Activated naive CD4-positive, alpha-beta T cell treated with anti-CD3 and anti-CD28 coated beads, Interleukin-2, amount 50 U/mL, for 72 hours (primary cell): Measurements from ENCODE around the gene SGMS2. TPM values are rescaled to one million over a fixed set of nuclear protein-coding genes. Genes with fewer than 3 reads are reported as not detected.
"Not testable (repeated sequence)": the region's sequence is repeated elsewhere in the genome, so short reads cannot be mapped to it uniquely, and the experiment has no call there.

Experiments used
- ATAC-seq, 2 donors: fragments of 150-1000 bp; cut with Tn5 transposase; 2 replicates each; pipeline ENCODE4 v1.10.0; 2021; ENCODE audit warnings: mild to moderate bottlenecking in 2 of 2, moderate library complexity in 2 of 2
- DNase-seq, 2 donors: peaks; one replicate each; pipeline ENCODE4 v3.0.0; 2021 to 2022; ENCODE audit warnings: low spot score in 2 of 2
- H3K27ac Mint-ChIP-seq, 2 donors: one replicate each; pipeline ENCODE4 v1.8.0; 2022; ENCODE audit warnings: mild to moderate bottlenecking in 2 of 2, mixed read lengths in 2 of 2
- H3K36me3 Mint-ChIP-seq, 2 donors: one replicate each; pipeline ENCODE4 v1.8.0; 2022; ENCODE audit warnings: mixed read lengths in 2 of 2
- H3K9me3 Mint-ChIP-seq, 2 donors: one replicate each; pipeline ENCODE4 v1.8.0; 2022; ENCODE audit warnings: mixed read lengths in 2 of 2
- total RNA-seq, 2 donors: library from RNA; stranded (reverse); gene quantifications; one replicate each; pipeline ENCODE4 v1.2.3, GENCODE V29; 2022

Gene SGMS2
- total RNA-seq, 2 donors from 2014 or later: 0.16 to 1.1 TPM

- DNase-seq (no peak), ATAC-seq (no peak)
- Mint-ChIP-seq H3K36me3 (peaks cover 7 to 8% of the 10 kb centered on the region in 2 donors), H3K27ac (no peak overlapping the region), H3K9me3 (peaks cover 3 to 8% of the 10 kb centered on the region in 2 donors)
Observed at GRCh38 chr4:107915220-107915619, 90.5 kb downstream of the SGMS2 start.

DNA sequence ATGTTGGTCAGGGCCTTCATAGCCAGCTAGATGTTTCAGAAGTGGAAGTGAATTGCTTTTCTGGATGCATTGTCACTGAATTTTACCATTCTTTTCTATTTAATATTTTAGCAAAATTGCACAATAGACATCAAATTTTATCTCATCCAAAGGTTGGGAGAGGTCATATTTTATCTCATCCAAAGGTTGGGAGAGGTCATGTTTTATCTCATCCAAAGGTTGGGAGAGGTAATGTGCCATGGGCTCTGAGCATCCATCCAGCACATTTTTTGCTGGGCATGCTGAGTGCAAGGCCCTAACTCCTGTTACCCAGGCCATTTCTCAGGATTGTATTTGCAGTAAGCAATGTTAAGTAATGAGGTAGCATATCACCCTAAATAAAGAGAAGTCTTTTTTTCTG is 91.9 kb downstream of the SGMS2 start:
- DNase-seq (no peak), ATAC-seq (no peak)
- Mint-ChIP-seq H3K9me3 (peaks cover 3 to 8% of the 10 kb centered on the region in 2 donors), H3K27ac (no peak overlapping the region), H3K36me3 (peaks cover 7 to 8% of the 10 kb centered on the region in 2 donors)

DNA sequence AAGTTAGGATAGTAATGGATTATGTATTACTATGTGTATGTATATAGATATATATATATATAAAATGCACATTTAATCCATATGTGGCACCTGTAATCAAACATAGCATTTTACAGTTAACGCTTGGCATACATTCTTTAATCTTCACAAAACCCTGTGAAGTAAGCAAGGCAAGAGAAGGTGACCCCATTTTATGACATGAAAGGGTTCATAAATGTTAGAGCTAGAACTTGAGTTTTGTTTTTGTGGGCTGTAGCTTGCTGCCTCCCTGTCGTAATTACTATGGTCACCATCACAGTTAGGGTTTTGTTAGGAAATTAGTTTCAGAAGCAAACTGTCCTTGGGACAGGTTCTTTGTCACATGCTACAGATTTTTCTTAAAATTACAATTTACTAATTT is 92.8 kb downstream of the SGMS2 start:
- peaks cover 3 to 8% of the 10 kb centered on the region in 2 donors for H3K9me3 Mint-ChIP-seq
- peaks cover 7 to 8% of the 10 kb centered on the region in 2 donors for H3K36me3 Mint-ChIP-seq
- no peak overlapping the region for H3K27ac Mint-ChIP-seq
- no peak for DNase-seq
- no peak for ATAC-seq

GRCh38 chr4:107922486-107923473 is 98.0 kb downstream of the SGMS2 start:
- Mint-ChIP-seq H3K36me3 (peaks cover 7 to 8% of the 10 kb centered on the region in 2 donors), H3K27ac (no peak overlapping the region), H3K9me3 (peaks cover 3 to 8% of the 10 kb centered on the region in 2 donors)
- no peak for ATAC-seq
- no peak for DNase-seq

- H3K27ac Mint-ChIP-seq, H3K9me3 Mint-ChIP-seq, ATAC-seq, DNase-seq, H3K36me3 Mint-ChIP-seq: not testable (repeated sequence)
Observed at GRCh38 chr4:107925713-107926112, 101.0 kb downstream of the SGMS2 start.

GRCh38 chr4:107926875-107927274 is 102.1 kb downstream of the SGMS2 start:
- H3K27ac Mint-ChIP-seq, ATAC-seq, DNase-seq: not testable (repeated sequence)

DNA sequence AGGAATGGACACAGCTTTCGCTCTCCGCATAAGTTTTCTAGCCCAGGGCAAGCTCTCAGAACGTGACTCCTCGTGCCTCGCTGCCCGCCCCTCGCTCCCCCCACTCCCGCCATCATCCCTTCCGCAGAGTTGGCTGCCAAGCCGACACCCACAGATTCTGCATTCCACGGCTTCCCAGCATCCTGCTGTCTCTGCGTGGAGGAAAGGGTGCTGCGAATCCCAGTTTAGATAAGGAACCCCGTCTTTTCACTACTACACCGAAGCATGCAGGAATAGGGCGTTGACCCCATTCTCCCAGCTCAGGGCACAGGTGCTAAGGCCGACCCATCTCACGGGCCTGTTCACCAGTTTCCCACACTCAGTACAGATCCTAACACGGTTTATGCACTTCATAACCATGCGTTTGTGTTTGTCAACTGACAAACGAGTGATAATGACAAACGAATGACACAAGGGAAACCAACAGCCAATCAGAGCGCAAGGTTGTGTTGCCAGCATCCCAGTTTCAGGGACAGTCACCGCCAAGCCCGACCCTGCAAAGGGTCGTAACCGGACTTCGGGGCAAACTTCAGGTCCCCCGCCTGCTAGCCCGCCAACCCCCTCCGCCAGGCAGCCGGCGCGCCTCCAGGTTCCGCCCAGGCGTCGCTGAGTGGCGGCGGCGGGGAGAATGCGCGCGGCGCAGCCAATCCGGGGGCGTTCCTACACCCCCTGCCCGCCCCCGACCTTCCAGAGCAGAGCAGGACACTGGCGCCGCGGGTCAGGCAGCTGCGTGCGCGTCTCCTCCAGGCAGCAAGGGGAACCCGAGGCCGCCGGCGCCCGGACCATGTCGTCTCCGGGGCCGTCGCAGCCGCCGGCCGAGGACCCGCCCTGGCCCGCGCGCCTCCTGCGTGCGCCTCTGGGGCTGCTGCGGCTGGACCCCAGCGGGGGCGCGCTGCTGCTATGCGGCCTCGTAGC is 106.4 kb downstream of the SGMS2 start, which contains the start of gene CYP2U1:
TSS of gene CYP2U1 (plus strand) at position 729 of the 954 bp plus-strand sequence. CDS start at position 824, 95 bp downstream.
- H3K9me3 Mint-ChIP-seq: no peaks in the 10 kb centered on the region
- ATAC-seq (peak; percentile 94), DNase-seq (peak; percentile 77 to 81)
- H3K36me3 Mint-ChIP-seq: peaks cover 0 to 5% of the 10 kb centered on the region in 2 donors
- peak within 1 kb of the TSS; percentile 56 to 83 for H3K27ac Mint-ChIP-seq

More at GRCh38 chr4:107926875-107927274, 102.1 kb downstream of the SGMS2 start:
- H3K36me3 Mint-ChIP-seq, H3K9me3 Mint-ChIP-seq: not testable (repeated sequence)

DNA sequence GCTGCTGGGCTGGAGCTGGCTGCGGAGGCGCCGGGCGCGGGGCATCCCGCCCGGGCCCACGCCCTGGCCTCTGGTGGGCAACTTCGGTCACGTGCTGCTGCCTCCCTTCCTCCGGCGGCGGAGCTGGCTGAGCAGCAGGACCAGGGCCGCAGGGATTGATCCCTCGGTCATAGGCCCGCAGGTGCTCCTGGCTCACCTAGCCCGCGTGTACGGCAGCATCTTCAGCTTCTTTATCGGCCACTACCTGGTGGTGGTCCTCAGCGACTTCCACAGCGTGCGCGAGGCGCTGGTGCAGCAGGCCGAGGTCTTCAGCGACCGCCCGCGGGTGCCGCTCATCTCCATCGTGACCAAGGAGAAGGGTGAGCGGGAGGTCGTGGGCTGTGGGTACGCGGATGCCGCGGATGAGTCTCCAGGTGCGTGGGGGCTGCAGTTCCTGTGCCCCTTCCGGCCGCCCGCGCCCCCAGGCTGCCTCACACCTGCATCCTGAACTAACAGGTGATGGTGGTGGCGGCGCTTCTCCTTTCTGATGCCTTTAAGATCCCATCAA is 107.1 kb downstream of the SGMS2 start:
- Mint-ChIP-seq H3K36me3 (peaks cover 0 to 5% of the 10 kb centered on the region in 2 donors), H3K9me3 (no peaks in the 10 kb centered on the region), H3K27ac (peak overlapping the region; percentile 22 to 83)
- peak in 1 of 2 donors; percentile 23 for ATAC-seq
- peak; percentile 17 to 61 for DNase-seq

DNA sequence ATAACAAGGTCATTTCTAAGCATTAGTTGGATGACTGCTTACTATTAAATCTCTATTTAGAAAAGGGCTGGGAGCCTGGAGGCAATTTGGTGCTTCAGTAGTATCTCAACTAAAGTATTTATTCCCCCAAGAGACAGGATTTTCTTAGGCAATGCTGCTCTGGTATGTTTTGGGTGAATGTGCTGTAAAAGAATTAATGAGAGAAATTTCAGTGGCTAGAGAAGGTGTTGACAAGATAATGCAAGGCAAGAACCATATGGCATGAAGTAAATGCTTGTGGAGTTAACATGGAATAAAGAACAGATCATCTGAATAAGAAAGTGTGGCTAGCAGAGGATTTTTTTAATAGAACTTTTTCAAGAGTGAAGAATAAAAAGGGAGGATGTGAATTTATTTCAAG is 110.5 kb downstream of the SGMS2 start:
- no peak for ATAC-seq
- DNase-seq: no peak
- Mint-ChIP-seq H3K9me3 (no peaks in the 10 kb centered on the region), H3K27ac (no peak overlapping the region), H3K36me3 (peaks cover 0 to 5% of the 10 kb centered on the region in 2 donors)

- peaks cover 0 to 1% of the 10 kb centered on the region in 2 donors for H3K36me3 Mint-ChIP-seq
- no peak overlapping the region for H3K27ac Mint-ChIP-seq
Observed at GRCh38 chr4:107937040-107937439, 112.3 kb downstream of the SGMS2 start.

DNA sequence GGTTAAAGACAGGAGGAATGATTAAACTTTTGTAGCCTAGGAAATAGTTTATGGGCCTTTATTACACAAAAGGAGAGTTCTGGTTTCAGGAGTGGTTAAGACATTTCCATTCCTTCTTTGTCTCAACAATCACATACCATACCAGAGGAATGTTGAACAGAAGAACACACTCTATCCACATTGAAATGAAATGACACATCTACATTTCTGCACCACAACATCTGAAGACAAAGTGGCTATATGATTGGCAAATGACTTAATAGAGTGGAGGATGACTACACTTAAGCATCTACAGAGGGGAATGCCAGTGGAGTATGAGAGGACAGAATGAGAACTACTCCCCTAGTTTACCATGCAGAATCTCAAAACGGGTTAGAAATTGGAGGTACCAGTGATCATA is 114.6 kb downstream of the SGMS2 start:
- Mint-ChIP-seq H3K36me3 (no peaks in the 10 kb centered on the region), H3K27ac (peak overlapping the region in 1 of 2 donors; percentile 15), H3K9me3 (no peaks in the 10 kb centered on the region)
- peak; percentile 70 to 96 for ATAC-seq
- no peak for DNase-seq

More at GRCh38 chr4:107937040-107937439, 112.3 kb downstream of the SGMS2 start:
- ATAC-seq: no peak
- no peaks in the 10 kb centered on the region for H3K9me3 Mint-ChIP-seq
- DNase-seq: no peak

DNA sequence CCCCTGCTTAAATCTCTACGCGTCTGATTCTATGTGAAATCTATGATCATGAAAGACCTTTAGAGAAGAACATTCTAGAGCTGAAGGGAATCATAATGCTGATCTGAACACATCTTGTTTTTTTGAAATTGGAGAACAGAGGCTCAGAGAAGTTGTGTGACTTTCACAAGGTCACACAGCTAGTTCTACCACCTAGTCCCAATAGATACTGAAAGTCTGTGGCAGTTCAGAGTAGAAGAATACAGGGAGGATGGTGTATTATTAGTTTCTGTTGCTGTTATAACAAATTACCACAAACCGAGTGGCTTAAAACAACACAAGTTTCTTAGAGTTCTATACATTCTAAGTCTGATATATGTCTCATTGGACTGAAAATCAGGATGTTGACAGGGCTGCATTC is 121.1 kb downstream of the SGMS2 start:
- Mint-ChIP-seq H3K27ac (peak overlapping the region in 1 of 2 donors; percentile 21), H3K36me3 (no peaks in the 10 kb centered on the region), H3K9me3 (no peaks in the 10 kb centered on the region)
- DNase-seq: no peak
- no peak for ATAC-seq

- no peak for ATAC-seq
- no peak for DNase-seq
- H3K9me3 Mint-ChIP-seq: peaks cover under 1 to 7% of the 10 kb centered on the region in 2 donors
- H3K27ac Mint-ChIP-seq: no peak overlapping the region
- H3K36me3 Mint-ChIP-seq: peaks cover under 1 to 8% of the 10 kb centered on the region in 2 donors
Observed at GRCh38 chr4:107950746-107951540, 126.2 kb downstream of the SGMS2 start.

DNA sequence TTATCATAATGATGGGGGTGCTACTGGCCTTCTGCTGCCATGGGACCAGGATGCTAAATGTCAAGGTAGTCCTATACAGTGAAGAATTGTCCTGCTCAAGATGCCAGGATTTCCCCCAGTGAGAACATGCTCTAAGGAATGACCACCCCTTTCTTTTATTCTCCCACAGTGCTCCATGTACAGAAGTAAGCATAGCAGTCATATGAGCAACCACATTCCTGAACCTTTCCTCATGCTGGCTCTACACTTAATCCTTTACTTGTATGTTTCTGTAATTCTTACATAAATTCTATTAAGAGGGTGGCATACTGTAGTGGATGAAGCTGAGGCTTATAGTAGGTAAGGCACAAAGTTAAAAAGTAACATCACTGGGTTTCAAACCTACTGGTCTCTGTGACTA is 126.8 kb downstream of the SGMS2 start:
- DNase-seq (no peak), ATAC-seq (no peak)
- Mint-ChIP-seq H3K27ac (no peak overlapping the region), H3K9me3 (peaks cover 6 to 13% of the 10 kb centered on the region in 2 donors), H3K36me3 (peaks cover 7 to 14% of the 10 kb centered on the region in 2 donors)

GRCh38 chr4:107956011-107956410 is 131.3 kb downstream of the SGMS2 start:
- Mint-ChIP-seq H3K36me3 (peaks cover 15 to 33% of the 10 kb centered on the region in 2 donors), H3K27ac (no peak overlapping the region), H3K9me3 (peaks cover 13 to 19% of the 10 kb centered on the region in 2 donors)
- ATAC-seq: no peak
- no peak for DNase-seq
